ENCODE data around the gene ANKZF1.
"Not testable (repeated sequence)": the region's sequence is repeated elsewhere in the genome, so short reads cannot be mapped to it uniquely, and the experiment has no call there.

The ANKZF1 gene

GRCh38 chr2:219230059-219230540 is 494 bp downstream of the ANKZF1 start:
- DNase-seq, result peak; percentile 33

GRCh38 chr2:219234331-219234730 is 4.7 kb downstream of the ANKZF1 start:
- no peak for DNase-seq

- no peak for DNase-seq
Observed at GRCh38 chr2:219243291-219243761, 13.7 kb downstream of the ANKZF1 start.

GRCh38 chr2:219244789-219245147 is 15.2 kb downstream of the ANKZF1 start:
- no peak for DNase-seq

GRCh38 chr2:219245148-219245898 is 15.7 kb downstream of the ANKZF1 start, which contains the start of the genes GLB1L and STK16:
TSS of gene GLB1L (minus strand) at chr2:219245444. CDS start at chr2:219243573, 1,871 bp downstream.
TSS of gene STK16 (plus strand) at chr2:219245479. CDS start at chr2:219246000, 521 bp downstream.
- DNase-seq, result peak; percentile 84

- no peak for DNase-seq
Observed at GRCh38 chr2:219245899-219246230, 16.3 kb downstream of the ANKZF1 start.

GRCh38 chr2:219246559-219246958 is 17.0 kb downstream of the ANKZF1 start:
- DNase-seq, result no peak

GRCh38 chr2:219247678-219248642 is 18.4 kb downstream of the ANKZF1 start:
- no peak for DNase-seq

- no peak for DNase-seq
Observed at GRCh38 chr2:219248845-219249202, 19.2 kb downstream of the ANKZF1 start.

GRCh38 chr2:219249203-219249980 is 19.8 kb downstream of the ANKZF1 start:
- no peak for DNase-seq

- no peak for DNase-seq
Observed at GRCh38 chr2:219250049-219250781, 20.6 kb downstream of the ANKZF1 start.

- DNase-seq, result no peak
Observed at GRCh38 chr2:219251656-219252055, 22.1 kb downstream of the ANKZF1 start.

- DNase-seq, result peak; percentile 28
Observed at GRCh38 chr2:219252084-219252483, 22.5 kb downstream of the ANKZF1 start.

GRCh38 chr2:219252570-219252899 is 22.9 kb downstream of the ANKZF1 start:
- no peak for DNase-seq

GRCh38 chr2:219252900-219253752 is 23.5 kb downstream of the ANKZF1 start, which contains the start of gene TUBA4B:
TSS of gene TUBA4B (plus strand) at chr2:219253243. CDS start at chr2:219253408, 165 bp downstream.
- peak; percentile 37 for DNase-seq

GRCh38 chr2:219253753-219254589 is 24.4 kb downstream of the ANKZF1 start, which contains the start of gene TUBA4A:
TSS of gene TUBA4A (minus strand) at chr2:219253918. CDS start at chr2:219253858, 60 bp downstream.
- peak; percentile 80 for DNase-seq

GRCh38 chr2:219254590-219255201 is 25.1 kb downstream of the ANKZF1 start:
- DNase-seq, result peak; percentile 35

- not testable (repeated sequence) for DNase-seq
Observed at GRCh38 chr2:219258942-219259341, 29.3 kb downstream of the ANKZF1 start.

All from NCI-H146 (cell line).